Central memory CD8-positive, alpha-beta T cell (primary cell): Measurements from ENCODE around the gene ESR2.

ENCODE experiments used
- ATAC-seq: fragments of 150-1000 bp; cut with Tn5 transposase; replicated peaks from 2 replicates; pipeline ENCODE4 v1.10.0; 2022; ENCODE audit warnings: mild to moderate bottlenecking, moderate FRiP score, moderate number of reproducible peaks; ENCODE audit not compliant: poor library complexity, severe bottlenecking; ENCODE audit errors: extremely low read depth
- DNase-seq, 2 donors: peaks; one replicate each; pipeline ENCODE4 v3.0.0; 2021; ENCODE audit warnings: low spot score in 2 of 2
- H3K27ac Mint-ChIP-seq: one replicate; pipeline ENCODE4 v1.8.0; 2022; ENCODE audit warnings: low read depth, mild to moderate bottlenecking, moderate library complexity, mixed read lengths
- H3K27me3 Mint-ChIP-seq: one replicate; pipeline ENCODE4 v1.8.0; 2022; ENCODE audit warnings: mixed read lengths
- H3K36me3 Mint-ChIP-seq: one replicate; pipeline ENCODE4 v1.8.0; 2022; ENCODE audit warnings: mild to moderate bottlenecking, moderate library complexity, mixed read lengths; ENCODE audit not compliant: insufficient read depth
- H3K4me1 Mint-ChIP-seq: one replicate; pipeline ENCODE4 v1.8.0; 2022; ENCODE audit warnings: mixed read lengths
- H3K4me3 Mint-ChIP-seq: one replicate; pipeline ENCODE4 v1.8.0; 2022; ENCODE audit warnings: mild to moderate bottlenecking, moderate library complexity, mixed read lengths
- H3K9me3 Mint-ChIP-seq: one replicate; pipeline ENCODE4 v1.8.0; 2022; ENCODE audit warnings: mixed read lengths

ESR2 gene

GRCh38 chr14:64201296-64201695 is 92.9 kb downstream of the ESR2 start:
- Mint-ChIP-seq H3K27me3 (no peaks in the 10 kb centered on the region), H3K27ac (no peak overlapping the region), H3K4me3 (no peak overlapping the region), H3K9me3 (no peaks in the 10 kb centered on the region), H3K4me1 (peaks cover 16% of the 10 kb centered on the region), H3K36me3 (peaks cover 23% of the 10 kb centered on the region)
- ATAC-seq: no peak
- no peak for DNase-seq

GRCh38 chr14:64200170-64200569 is 94.0 kb downstream of the ESR2 start:
- H3K4me3 Mint-ChIP-seq: no peak overlapping the region
- H3K4me1 Mint-ChIP-seq: peaks cover 15% of the 10 kb centered on the region
- peaks cover 20% of the 10 kb centered on the region for H3K36me3 Mint-ChIP-seq
- no peak overlapping the region for H3K27ac Mint-ChIP-seq
- DNase-seq (no peak), ATAC-seq (no peak)
- H3K27me3 Mint-ChIP-seq: no peaks in the 10 kb centered on the region
- H3K9me3 Mint-ChIP-seq: no peaks in the 10 kb centered on the region

- Mint-ChIP-seq H3K4me1 (peaks cover 32% of the 10 kb centered on the region), H3K4me3 (no peak overlapping the region), H3K27ac (no peak overlapping the region), H3K27me3 (no peaks in the 10 kb centered on the region), H3K36me3 (peaks cover 22% of the 10 kb centered on the region), H3K9me3 (no peaks in the 10 kb centered on the region)
- ATAC-seq (no peak), DNase-seq (no peak)
Measured at GRCh38 chr14:64198486-64198885, 95.7 kb downstream of the ESR2 start.

GRCh38 chr14:64197996-64198395 is 96.2 kb downstream of the ESR2 start:
- Mint-ChIP-seq H3K27me3 (no peaks in the 10 kb centered on the region), H3K36me3 (peaks cover 25% of the 10 kb centered on the region), H3K4me1 (peaks cover 35% of the 10 kb centered on the region), H3K9me3 (no peaks in the 10 kb centered on the region), H3K27ac (peak overlapping the region; percentile 64), H3K4me3 (peak overlapping the region; percentile 18)
- ATAC-seq (no peak), DNase-seq (no peak)

- H3K4me3 Mint-ChIP-seq: no peak overlapping the region
- peaks cover 28% of the 10 kb centered on the region for H3K36me3 Mint-ChIP-seq
- no peak for ATAC-seq
- H3K9me3 Mint-ChIP-seq: no peaks in the 10 kb centered on the region
- no peaks in the 10 kb centered on the region for H3K27me3 Mint-ChIP-seq
- peaks cover 35% of the 10 kb centered on the region for H3K4me1 Mint-ChIP-seq
- peak overlapping the region; percentile 64 for H3K27ac Mint-ChIP-seq
- no peak for DNase-seq
Measured at GRCh38 chr14:64196814-64197411, 97.3 kb downstream of the ESR2 start.

GRCh38 chr14:64196056-64196455 is 98.1 kb downstream of the ESR2 start:
- Mint-ChIP-seq H3K4me3 (no peak overlapping the region), H3K36me3 (peaks cover 28% of the 10 kb centered on the region), H3K27me3 (no peaks in the 10 kb centered on the region), H3K27ac (peak overlapping the region; percentile 64), H3K9me3 (no peaks in the 10 kb centered on the region), H3K4me1 (peaks cover 35% of the 10 kb centered on the region)
- DNase-seq: no peak
- no peak for ATAC-seq

- ATAC-seq: peak; percentile 71
- H3K4me3 Mint-ChIP-seq: no peak overlapping the region
- no peak for DNase-seq
- no peaks in the 10 kb centered on the region for H3K9me3 Mint-ChIP-seq
- H3K27me3 Mint-ChIP-seq: no peaks in the 10 kb centered on the region
- H3K36me3 Mint-ChIP-seq: peaks cover 30% of the 10 kb centered on the region
- peak overlapping the region; percentile 64 for H3K27ac Mint-ChIP-seq
- peaks cover 34% of the 10 kb centered on the region for H3K4me1 Mint-ChIP-seq
Measured at GRCh38 chr14:64195199-64195598, 99.0 kb downstream of the ESR2 start.

GRCh38 chr14:64194404-64194803 is 99.8 kb downstream of the ESR2 start:
- peak overlapping the region; percentile 64 for H3K27ac Mint-ChIP-seq
- H3K36me3 Mint-ChIP-seq: peaks cover 35% of the 10 kb centered on the region
- H3K4me1 Mint-ChIP-seq: peaks cover 34% of the 10 kb centered on the region
- no peaks in the 10 kb centered on the region for H3K27me3 Mint-ChIP-seq
- ATAC-seq: no peak
- no peaks in the 10 kb centered on the region for H3K9me3 Mint-ChIP-seq
- no peak overlapping the region for H3K4me3 Mint-ChIP-seq
- no peak for DNase-seq

- H3K4me1 Mint-ChIP-seq: peaks cover 34% of the 10 kb centered on the region
- peak overlapping the region; percentile 64 for H3K27ac Mint-ChIP-seq
Measured at GRCh38 chr14:64193821-64194220, 100.3 kb downstream of the ESR2 start.

GRCh38 chr14:64191756-64192155 is 102.4 kb downstream of the ESR2 start:
- H3K4me3 Mint-ChIP-seq: no peak overlapping the region
- DNase-seq (no peak), ATAC-seq (no peak)
- peaks cover 34% of the 10 kb centered on the region for H3K4me1 Mint-ChIP-seq
- no peaks in the 10 kb centered on the region for H3K27me3 Mint-ChIP-seq
- H3K27ac Mint-ChIP-seq: peak overlapping the region; percentile 29
- H3K36me3 Mint-ChIP-seq: peaks cover 42% of the 10 kb centered on the region
- no peaks in the 10 kb centered on the region for H3K9me3 Mint-ChIP-seq

More at GRCh38 chr14:64193821-64194220, 100.3 kb downstream of the ESR2 start:
- Mint-ChIP-seq H3K4me3 (no peak overlapping the region), H3K9me3 (no peaks in the 10 kb centered on the region), H3K27me3 (no peaks in the 10 kb centered on the region), H3K36me3 (peaks cover 34% of the 10 kb centered on the region)
- ATAC-seq (no peak), DNase-seq (no peak)

- H3K4me1 Mint-ChIP-seq: peaks cover 34% of the 10 kb centered on the region
- peaks cover 45% of the 10 kb centered on the region for H3K36me3 Mint-ChIP-seq
- H3K27ac Mint-ChIP-seq: no peak overlapping the region
- no peak for DNase-seq
- no peak overlapping the region for H3K4me3 Mint-ChIP-seq
- no peak for ATAC-seq
- H3K27me3 Mint-ChIP-seq: no peaks in the 10 kb centered on the region
- no peaks in the 10 kb centered on the region for H3K9me3 Mint-ChIP-seq
Measured at GRCh38 chr14:64190974-64191502, 103.1 kb downstream of the ESR2 start.

GRCh38 chr14:64187331-64187730 is 106.8 kb downstream of the ESR2 start:
- Mint-ChIP-seq H3K4me1 (peaks cover 10% of the 10 kb centered on the region), H3K4me3 (no peak overlapping the region), H3K9me3 (no peaks in the 10 kb centered on the region), H3K27ac (no peak overlapping the region), H3K27me3 (no peaks in the 10 kb centered on the region), H3K36me3 (peaks cover 42% of the 10 kb centered on the region)
- ATAC-seq (no peak), DNase-seq (no peak)

- Mint-ChIP-seq H3K4me1 (peaks cover 10% of the 10 kb centered on the region), H3K9me3 (no peaks in the 10 kb centered on the region), H3K27ac (no peak overlapping the region), H3K4me3 (no peak overlapping the region), H3K27me3 (no peaks in the 10 kb centered on the region), H3K36me3 (peaks cover 39% of the 10 kb centered on the region)
- DNase-seq (no peak), ATAC-seq (no peak)
Measured at GRCh38 chr14:64186231-64187129, 107.7 kb downstream of the ESR2 start.
